Panc1 (cell line): ENCODE results near the gene NEK7. TPM values are rescaled to one million over a fixed set of nuclear protein-coding genes. Genes with fewer than 3 reads are reported as not detected.

ENCODE experiments used
- ATAC-seq: fragments of 200-7000 bp; cut with Tn5 transposase; 2 replicates; pipeline ENCODE4 v1.9.1; 2020; ENCODE audit warnings: mild to moderate bottlenecking, moderate library complexity
- BruUV-seq: library from RNA; stranded (reverse); fragments of 400-500 nt; replicated peaks from 2 replicates; lab custom pipeline; 2021; lab: Mats Ljungman, UMichigan
- CTCF ChIA-PET: fragments of 300-600 bp; sonication (Branson Sonifier 250); formaldehyde crosslinking; loops from one replicate; lab custom pipeline; 2022; ENCODE audit warnings: antibody characterized with exemption; lab: Charles Lee
- POLR2A ChIA-PET: fragments of 300-600 bp; sonication (Branson Sonifier 250); formaldehyde crosslinking; loops from one replicate; lab custom pipeline; 2022; ENCODE audit warnings: antibody characterized with exemption; lab: Charles Lee
- DNase-seq: peaks from one replicate; pipeline ENCODE4 v3.0.0-alpha.2; 2010; ENCODE audit warnings: low read depth, low spot score
- H3K27ac ChIP-seq: 2 replicates; pipeline ENCODE4 v1.5.1; 2011; ENCODE audit warnings: mild to moderate bottlenecking, low read length, inconsistent platforms
- H3K27me3 ChIP-seq: fragments of 200-500 bp; sonication (Bioruptor generic); 2 replicates; pipeline ENCODE4 v1.6.0; 2014; ENCODE audit warnings: low read length, inconsistent platforms; ENCODE audit not compliant: control insufficient read depth, insufficient read depth
- H3K36me3 ChIP-seq: fragments of 200-500 bp; sonication (Bioruptor generic); 2 replicates; pipeline ENCODE4 v1.5.1; 2014; ENCODE audit warnings: inconsistent platforms, mild to moderate bottlenecking, low read length, moderate library complexity; ENCODE audit not compliant: control insufficient read depth, insufficient read depth
- H3K4me1 ChIP-seq: 2 replicates; pipeline ENCODE4 v1.5.1; 2011; ENCODE audit warnings: inconsistent platforms, mild to moderate bottlenecking, low read length, moderate library complexity; ENCODE audit not compliant: control insufficient read depth, insufficient read depth
- H3K4me3 ChIP-seq, 2 experiments: 2 replicates each; pipeline ENCODE4 v1.5.1; 2011 to 2012; ENCODE audit warnings: low read depth in 2 of 2, low read length in 2 of 2, mild to moderate bottlenecking in 2 of 2, inconsistent platforms in 1 of 2, moderate library complexity in 1 of 2
- H3K9me3 ChIP-seq: fragments of 200-500 bp; sonication (Bioruptor generic); 2 replicates; pipeline ENCODE4 v1.5.1; 2014; ENCODE audit warnings: low read depth, mild to moderate bottlenecking, inconsistent platforms, low read length, moderate library complexity; ENCODE audit not compliant: control insufficient read depth, insufficient read depth
- POLR2AphosphoS5 ChIP-seq: IDR thresholded peaks from 2 replicates; pipeline ENCODE4 v1.6.1; 2012; ENCODE audit warnings: mild to moderate bottlenecking, low read depth, low read length, moderate library complexity
- SIN3A ChIP-seq: IDR thresholded peaks from 2 replicates; pipeline ENCODE4 v1.6.1; 2012; ENCODE audit warnings: low read depth, mild to moderate bottlenecking, low read length, moderate library complexity, borderline replicate concordance; ENCODE audit not compliant: insufficient read depth
- TCF7L2 ChIP-seq: IDR thresholded peaks from 2 replicates; pipeline ENCODE4 v1.6.1; 2011; ENCODE audit warnings: mild to moderate bottlenecking, low read depth, low read length, inconsistent platforms
- in situ Hi-C: cut with HindIII; loops from 2 replicates; pipeline ENCODE4 v1.10.0; 2016; ENCODE audit warnings: low sequenced_read_pairs, low pct_unique_long_range_greater_than_20kb
- intact Hi-C: fragments of 100-400 bp; cut with micrococcal nuclease; formaldehyde crosslinking; loops from one replicate; pipeline ENCODE4 v1.10.0; 2022; ENCODE audit not compliant: unreplicated experiment
- total RNA-seq: library from RNA; stranded (reverse); gene quantifications from one replicate; pipeline ENCODE4 v1.2.1, GENCODE V29; 2021; ENCODE audit not compliant: unreplicated experiment
- TF ChIP-seq, protein P1 (sequence below): fragments of 450-650 bp; IDR thresholded peaks from 2 replicates; pipeline ENCODE4 v1.5.1; 2017; ENCODE audit warnings: mild to moderate bottlenecking
- TF ChIP-seq, protein P2 (sequence below), 2 experiments: IDR thresholded peaks; 2 replicates each; pipeline ENCODE4 v1.6.1; 2011 to 2012; ENCODE audit warnings: low read depth in 2 of 2, control low read depth in 1 of 2, low read length in 1 of 2, mild to moderate bottlenecking in 1 of 2, moderate library complexity in 1 of 2; ENCODE audit not compliant: insufficient read depth in 1 of 2

NEK7 gene
- total RNA-seq, 1 experiment from 2014 or later, result 53.0 TPM

DNA sequence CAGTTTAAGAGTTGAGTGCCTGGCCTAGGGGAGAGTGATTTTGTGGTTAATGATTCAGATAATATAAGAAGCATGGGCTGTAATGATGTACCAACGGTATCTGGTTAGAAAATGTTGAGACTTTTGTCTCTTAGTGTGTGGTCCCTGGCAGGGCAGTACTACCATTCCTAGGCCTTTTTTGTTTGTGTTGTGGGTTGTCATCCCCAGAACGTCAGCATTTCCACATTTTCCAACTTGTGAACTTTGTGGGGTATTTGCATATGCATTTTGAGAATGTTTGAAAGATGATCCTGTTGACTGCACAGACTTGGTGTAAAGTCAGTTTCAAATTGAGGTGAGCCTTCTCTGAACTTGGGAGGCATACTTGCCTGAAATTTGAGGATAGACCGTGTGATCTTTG, 11.4 kb downstream of the NEK7 start:
- no peak for TF ChIP-seq TCF7L2
- TF ChIP-seq, protein P1, sequence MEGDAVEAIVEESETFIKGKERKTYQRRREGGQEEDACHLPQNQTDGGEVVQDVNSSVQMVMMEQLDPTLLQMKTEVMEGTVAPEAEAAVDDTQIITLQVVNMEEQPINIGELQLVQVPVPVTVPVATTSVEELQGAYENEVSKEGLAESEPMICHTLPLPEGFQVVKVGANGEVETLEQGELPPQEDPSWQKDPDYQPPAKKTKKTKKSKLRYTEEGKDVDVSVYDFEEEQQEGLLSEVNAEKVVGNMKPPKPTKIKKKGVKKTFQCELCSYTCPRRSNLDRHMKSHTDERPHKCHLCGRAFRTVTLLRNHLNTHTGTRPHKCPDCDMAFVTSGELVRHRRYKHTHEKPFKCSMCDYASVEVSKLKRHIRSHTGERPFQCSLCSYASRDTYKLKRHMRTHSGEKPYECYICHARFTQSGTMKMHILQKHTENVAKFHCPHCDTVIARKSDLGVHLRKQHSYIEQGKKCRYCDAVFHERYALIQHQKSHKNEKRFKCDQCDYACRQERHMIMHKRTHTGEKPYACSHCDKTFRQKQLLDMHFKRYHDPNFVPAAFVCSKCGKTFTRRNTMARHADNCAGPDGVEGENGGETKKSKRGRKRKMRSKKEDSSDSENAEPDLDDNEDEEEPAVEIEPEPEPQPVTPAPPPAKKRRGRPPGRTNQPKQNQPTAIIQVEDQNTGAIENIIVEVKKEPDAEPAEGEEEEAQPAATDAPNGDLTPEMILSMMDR, result no peak
- no peak for TF ChIP-seq SIN3A
- DNase-seq (no peak), ATAC-seq (no peak)
- ChIA-PET POLR2A (no interaction called here), CTCF (no interaction called here)
- no peak overlapping the region for H3K4me3 ChIP-seq
- no TSS peak for BruUV-seq
- no peaks in the 10 kb centered on the region for H3K36me3 ChIP-seq
- in situ Hi-C loops (no loop called here), intact Hi-C loops (loop anchor here (10.0 kb wide), 1 partner anchor 517 kb away; no protein-coding TSS in a partner anchor)
- no peak overlapping the region for H3K27ac ChIP-seq
- H3K4me1 ChIP-seq, result no peaks in the 10 kb centered on the region; the same call in 1 of the 2 replicates
- no peaks in the 10 kb centered on the region for H3K27me3 ChIP-seq
- no peaks in the 10 kb centered on the region for H3K9me3 ChIP-seq

DNA sequence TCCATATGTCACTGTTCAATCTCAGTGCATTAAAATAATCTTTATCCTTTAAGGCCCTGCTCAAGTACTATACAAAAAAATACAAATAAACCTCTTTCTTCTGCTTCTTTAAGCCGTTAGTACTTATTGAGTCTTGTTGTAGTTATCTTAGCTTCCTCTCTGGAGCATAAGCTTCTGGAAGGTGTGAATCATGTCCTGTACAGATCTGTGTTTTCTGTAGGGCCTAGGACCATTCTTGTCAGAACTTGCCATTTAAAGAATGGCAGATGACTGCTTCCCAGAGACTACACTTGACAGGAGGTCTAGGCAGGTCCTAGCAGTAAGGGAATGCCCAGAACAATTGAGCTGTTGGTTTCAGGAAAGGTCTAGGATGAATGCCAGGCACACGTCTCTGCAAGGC, 12.9 kb downstream of the NEK7 start:
- in situ Hi-C loops, result no loop called here
- no peaks in the 10 kb centered on the region; the same call in 1 of the 2 replicates for H3K4me1 ChIP-seq
- intact Hi-C loops, result loop anchor here (10.0 kb wide), 1 partner anchor 515 kb away; no protein-coding TSS in a partner anchor
- no TSS peak for BruUV-seq
- no peaks in the 10 kb centered on the region for H3K9me3 ChIP-seq
- no peak overlapping the region for H3K4me3 ChIP-seq
- CTCF ChIA-PET, result no interaction called here
- TF ChIP-seq SIN3A (no peak), POLR2AphosphoS5 (no peak), TCF7L2 (no peak)
- TF ChIP-seq, protein P2, sequence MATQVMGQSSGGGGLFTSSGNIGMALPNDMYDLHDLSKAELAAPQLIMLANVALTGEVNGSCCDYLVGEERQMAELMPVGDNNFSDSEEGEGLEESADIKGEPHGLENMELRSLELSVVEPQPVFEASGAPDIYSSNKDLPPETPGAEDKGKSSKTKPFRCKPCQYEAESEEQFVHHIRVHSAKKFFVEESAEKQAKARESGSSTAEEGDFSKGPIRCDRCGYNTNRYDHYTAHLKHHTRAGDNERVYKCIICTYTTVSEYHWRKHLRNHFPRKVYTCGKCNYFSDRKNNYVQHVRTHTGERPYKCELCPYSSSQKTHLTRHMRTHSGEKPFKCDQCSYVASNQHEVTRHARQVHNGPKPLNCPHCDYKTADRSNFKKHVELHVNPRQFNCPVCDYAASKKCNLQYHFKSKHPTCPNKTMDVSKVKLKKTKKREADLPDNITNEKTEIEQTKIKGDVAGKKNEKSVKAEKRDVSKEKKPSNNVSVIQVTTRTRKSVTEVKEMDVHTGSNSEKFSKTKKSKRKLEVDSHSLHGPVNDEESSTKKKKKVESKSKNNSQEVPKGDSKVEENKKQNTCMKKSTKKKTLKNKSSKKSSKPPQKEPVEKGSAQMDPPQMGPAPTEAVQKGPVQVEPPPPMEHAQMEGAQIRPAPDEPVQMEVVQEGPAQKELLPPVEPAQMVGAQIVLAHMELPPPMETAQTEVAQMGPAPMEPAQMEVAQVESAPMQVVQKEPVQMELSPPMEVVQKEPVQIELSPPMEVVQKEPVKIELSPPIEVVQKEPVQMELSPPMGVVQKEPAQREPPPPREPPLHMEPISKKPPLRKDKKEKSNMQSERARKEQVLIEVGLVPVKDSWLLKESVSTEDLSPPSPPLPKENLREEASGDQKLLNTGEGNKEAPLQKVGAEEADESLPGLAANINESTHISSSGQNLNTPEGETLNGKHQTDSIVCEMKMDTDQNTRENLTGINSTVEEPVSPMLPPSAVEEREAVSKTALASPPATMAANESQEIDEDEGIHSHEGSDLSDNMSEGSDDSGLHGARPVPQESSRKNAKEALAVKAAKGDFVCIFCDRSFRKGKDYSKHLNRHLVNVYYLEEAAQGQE (IDR thresholded peaks at IDR 0.05; ENCODE audit: insufficient read depth in 1 of 2, low read depth in 2 of 2, low read length in 1 of 2), result no peak
- TF ChIP-seq, protein P1, result no peak
- POLR2A ChIA-PET, result no interaction called here
- H3K27me3 ChIP-seq, result no peaks in the 10 kb centered on the region
- ATAC-seq, result no peak
- DNase-seq, result no peak
- H3K36me3 ChIP-seq, result no peaks in the 10 kb centered on the region
- H3K27ac ChIP-seq, result peak overlapping the region; percentile 34; the same call in 1 of the 2 replicates
